Glomerular endothelial cell (primary cell): ENCODE results near the gene PRKAR2A. TPM values are rescaled to one million over a fixed set of nuclear protein-coding genes. Genes with fewer than 3 reads are reported as not detected.
"Not testable (repeated sequence)": the region's sequence is repeated elsewhere in the genome, so short reads cannot be mapped to it uniquely, and the experiment has no call there.

Experiments used
- DNase-seq: peaks from one replicate; pipeline ENCODE4 v3.0.0-alpha.2; 2011; ENCODE audit warnings: low read depth, low spot score; ENCODE audit errors: extremely low read depth
- total RNA-seq: library from RNA; depleted of rRNA; stranded (reverse); fragments of >200 nt; gene quantifications from 2 replicates; pipeline ENCODE4 v1.2.3, GENCODE V29; 2015

PRKAR2A gene
- total RNA-seq, 1 donor from 2014 or later = 33.1 TPM

- not testable (repeated sequence) for DNase-seq
Observed at GRCh38 chr3:48735075-48735767, 112.5 kb downstream of the PRKAR2A start.

- DNase-seq = not testable (repeated sequence)
Observed at GRCh38 chr3:48734541-48734940, 113.1 kb downstream of the PRKAR2A start.

- DNase-seq = not testable (repeated sequence)
Observed at GRCh38 chr3:48733752-48734518, 113.7 kb downstream of the PRKAR2A start.

- DNase-seq = no peak
Observed at GRCh38 chr3:48727511-48727910, 120.2 kb downstream of the PRKAR2A start.

- not testable (repeated sequence) for DNase-seq
Observed at GRCh38 chr3:48725185-48725855, 122.4 kb downstream of the PRKAR2A start.

- no peak for DNase-seq
Observed at GRCh38 chr3:48723725-48724124, 123.9 kb downstream of the PRKAR2A start.

GRCh38 chr3:48723293-48723692 is 124.4 kb downstream of the PRKAR2A start:
- not testable (repeated sequence) for DNase-seq

- peak; percentile 79 for DNase-seq
Observed at GRCh38 chr3:48716982-48717746, 130.5 kb downstream of the PRKAR2A start, which contains the start of gene IP6K2. Gene IP6K2, minus strand, starts transcription at chr3:48717221. Its CDS starts 21,930 bp downstream, at chr3:48695291.

GRCh38 chr3:48716508-48716981 is 131.1 kb downstream of the PRKAR2A start:
- no peak for DNase-seq

GRCh38 chr3:48715174-48715800 is 132.4 kb downstream of the PRKAR2A start:
- no peak for DNase-seq

GRCh38 chr3:48711727-48712126 is 135.9 kb downstream of the PRKAR2A start:
- no peak for DNase-seq

- DNase-seq = no peak
Observed at GRCh38 chr3:48709051-48709461, 138.6 kb downstream of the PRKAR2A start.

GRCh38 chr3:48708481-48708889 is 139.2 kb downstream of the PRKAR2A start:
- DNase-seq = no peak

GRCh38 chr3:48707157-48707556 is 140.5 kb downstream of the PRKAR2A start:
- DNase-seq = no peak

- no peak for DNase-seq
Observed at GRCh38 chr3:48702320-48702920, 145.3 kb downstream of the PRKAR2A start.

- DNase-seq = no peak
Observed at GRCh38 chr3:48700731-48701405, 146.8 kb downstream of the PRKAR2A start.

GRCh38 chr3:48698891-48699290 is 148.8 kb downstream of the PRKAR2A start:
- no peak for DNase-seq

- no peak for DNase-seq
Observed at GRCh38 chr3:48697952-48698351, 149.7 kb downstream of the PRKAR2A start.

- no peak for DNase-seq
Observed at GRCh38 chr3:48696601-48697000, 151.1 kb downstream of the PRKAR2A start.
